ENCODE results near the gene B3GNT2.

- TF ChIP-seq CTCF (conservative IDR thresholded peaks at IDR 0.05; ENCODE audit: low read length), result no peak
- TF ChIP-seq EZH2phosphoT487 (IDR thresholded peaks at IDR 0.05; ENCODE audit: borderline replicate concordance), result no peak
These were observed 7.5 kb upstream of the B3GNT2 start for GRCh38 chr2:62188416-62188815.

All from Loucy (cell line).